GM19238 (cell line): ENCODE results near the gene DGKK.

Experiments used
- DNase-seq: peaks from one replicate; pipeline ENCODE4 v3.0.0; 2011; ENCODE audit warnings: low spot score; ENCODE audit not compliant: insufficient read length

Gene DGKK

DNA sequence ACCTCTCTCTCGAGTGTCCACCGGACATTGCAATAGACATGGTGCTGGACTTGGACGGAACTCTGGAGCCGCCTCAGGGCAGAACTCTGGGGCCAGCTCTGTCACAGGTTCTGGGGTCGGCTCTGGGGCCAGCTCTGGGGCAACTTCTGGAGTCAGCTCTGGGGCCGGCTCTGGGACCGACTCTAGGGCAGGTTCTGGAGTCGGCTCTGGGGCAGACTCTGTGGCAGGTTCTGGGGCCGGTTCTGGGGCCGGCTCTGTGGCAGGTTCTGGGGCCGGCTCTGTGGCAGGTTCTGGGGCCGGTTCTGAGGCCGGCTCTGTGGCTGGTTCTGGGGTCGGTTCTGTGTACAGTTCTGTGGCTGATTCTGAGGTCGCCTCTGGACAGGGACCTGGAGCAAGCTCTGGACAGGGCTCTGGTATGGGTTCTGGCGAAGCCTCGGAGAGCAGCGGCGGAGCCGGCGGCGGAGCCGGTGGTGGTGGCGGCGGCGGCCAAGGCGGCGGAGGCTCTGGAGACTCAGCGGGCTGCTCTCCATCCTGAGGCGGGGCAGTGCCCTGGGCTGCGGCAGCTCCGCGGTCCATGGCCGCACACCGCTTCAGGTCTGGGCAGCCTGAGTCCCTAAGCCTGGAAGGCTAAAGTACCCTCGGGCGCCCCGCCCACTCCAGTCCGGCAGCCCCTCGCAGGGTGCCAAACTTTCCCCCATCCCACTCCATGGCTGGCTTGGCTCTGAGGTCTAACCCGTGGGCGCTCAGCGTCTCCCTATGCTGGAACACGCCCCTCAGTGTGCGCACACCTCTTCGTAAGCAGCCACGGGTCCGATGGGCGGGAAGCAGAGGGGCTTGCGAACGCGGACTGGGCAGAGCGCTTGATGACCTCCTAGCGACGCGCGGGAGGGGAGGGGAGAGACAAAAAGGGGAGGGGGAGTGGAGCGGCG, at the start of gene DGKK:
DGKK (minus strand) TSS at position 723 of the 929 bp plus-strand sequence; CDS start at position 576, 147 bp downstream.
- DNase-seq, result no peak

GRCh38 chrX:50514811-50515210, 44.2 kb upstream of the DGKK start:
- DNase-seq, result no peak

GRCh38 chrX:50497114-50497513, 26.5 kb upstream of the DGKK start:
- no peak for DNase-seq

DNA sequence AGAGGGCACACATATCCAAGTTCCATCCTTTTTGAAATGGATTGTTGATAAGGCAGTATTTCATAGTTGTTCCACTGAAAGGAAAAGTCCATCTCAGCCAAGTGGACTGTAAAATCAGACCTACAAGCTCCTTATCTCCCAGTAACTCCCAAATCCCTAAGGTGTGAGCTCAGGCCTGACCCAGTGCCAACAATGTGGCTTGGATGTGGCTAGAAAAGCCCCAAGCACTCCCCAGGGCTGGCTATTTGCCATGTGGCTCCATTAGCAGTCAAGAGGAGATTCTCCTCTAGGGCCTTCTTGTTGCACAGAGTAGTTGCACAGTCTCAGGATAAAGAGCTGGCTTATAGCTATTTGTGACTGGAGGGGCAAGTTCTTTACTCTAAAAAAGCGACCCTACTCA, 25.0 kb upstream of the DGKK start:
- no peak for DNase-seq

DNA sequence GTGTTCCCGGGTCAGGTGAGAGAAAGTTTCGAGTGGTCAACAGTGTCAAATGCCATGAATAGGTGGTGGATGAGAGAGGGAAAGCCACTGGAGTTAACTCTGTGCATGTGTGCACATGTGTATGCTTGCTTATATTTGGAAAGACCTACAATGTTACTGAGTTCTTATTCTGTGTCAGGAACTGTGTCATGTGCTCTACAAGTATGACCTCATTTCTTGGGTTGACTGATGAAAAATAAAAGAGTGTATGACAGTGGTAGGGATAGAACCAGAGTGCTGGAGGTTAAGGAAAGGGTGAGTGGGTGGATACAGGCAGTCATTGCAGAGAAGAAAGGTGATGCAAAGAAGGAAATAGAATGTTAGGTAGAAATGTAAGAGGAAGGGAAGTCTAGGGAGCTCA, 22.1 kb upstream of the DGKK start:
- DNase-seq, result no peak

DNA sequence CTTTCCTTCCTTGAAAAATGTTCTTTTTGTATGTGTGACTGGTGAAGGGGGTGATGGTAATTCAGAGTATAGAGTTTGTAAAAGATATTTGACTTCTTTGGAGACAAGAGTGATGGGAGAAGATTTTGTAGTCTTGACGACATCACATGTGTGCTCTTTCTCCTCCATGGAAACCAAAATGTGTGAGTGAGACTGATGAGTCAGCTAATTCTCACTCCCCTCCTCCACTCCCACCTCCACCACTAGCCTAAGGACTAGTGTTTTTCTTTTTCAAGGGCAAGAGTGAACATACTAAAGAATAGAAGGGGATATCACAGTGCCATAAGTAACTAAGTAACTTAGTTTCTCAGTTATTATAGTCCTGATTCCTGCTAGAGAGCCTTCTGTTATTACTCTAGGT, 14.0 kb upstream of the DGKK start:
- no peak for DNase-seq

DNA sequence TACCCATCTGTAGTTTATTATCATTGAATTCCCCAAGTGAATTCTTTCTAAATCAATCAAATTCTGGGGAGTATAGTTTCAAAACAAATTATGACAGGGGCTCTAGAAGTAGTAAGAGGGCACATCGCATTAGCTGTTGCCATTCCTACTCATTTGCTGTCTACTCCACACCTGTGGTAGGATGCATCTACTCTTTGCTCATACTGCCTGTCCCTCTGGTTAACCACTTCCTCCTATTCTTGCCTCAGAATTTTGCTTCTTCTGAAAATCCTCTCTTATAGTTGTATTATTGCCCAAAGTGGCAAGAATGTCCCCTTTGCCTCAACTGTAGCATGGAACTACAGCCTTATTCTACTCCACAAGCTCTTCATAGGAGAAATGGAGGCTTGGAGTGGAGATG, 12.7 kb upstream of the DGKK start:
- DNase-seq, result no peak

GRCh38 chrX:50475208-50475607, 4.6 kb upstream of the DGKK start:
- no peak for DNase-seq

DNA sequence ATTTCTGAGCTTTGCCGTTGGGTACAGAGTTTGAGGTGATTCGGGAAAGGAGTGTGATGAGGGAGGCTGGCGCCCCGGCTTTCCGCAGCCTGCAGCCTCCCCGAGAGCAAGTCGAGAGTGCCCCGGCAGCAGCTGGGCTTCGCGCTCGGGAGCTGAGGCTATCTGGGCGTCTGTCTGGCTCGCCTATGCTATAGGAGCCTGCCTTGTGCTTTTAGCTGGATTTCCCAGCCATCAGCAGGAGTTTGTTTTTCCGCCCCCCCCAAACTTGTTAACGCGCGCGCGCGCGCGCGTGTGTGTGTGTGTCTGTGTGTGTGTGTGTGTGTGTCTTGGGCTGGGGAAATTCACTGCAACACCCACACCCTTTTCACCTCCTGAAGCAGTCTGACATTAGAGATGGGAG, 765 bp upstream of the DGKK start:
- DNase-seq, result no peak

GRCh38 chrX:50469206-50469605, 1.4 kb downstream of the DGKK start:
- DNase-seq, result no peak

GRCh38 chrX:50459615-50460014, 11.0 kb downstream of the DGKK start:
- DNase-seq, result no peak

- no peak for DNase-seq
Measured at GRCh38 chrX:50458483-50458882, 12.1 kb downstream of the DGKK start.

- DNase-seq, result no peak
Measured at GRCh38 chrX:50456712-50457484, 13.7 kb downstream of the DGKK start.

DNA sequence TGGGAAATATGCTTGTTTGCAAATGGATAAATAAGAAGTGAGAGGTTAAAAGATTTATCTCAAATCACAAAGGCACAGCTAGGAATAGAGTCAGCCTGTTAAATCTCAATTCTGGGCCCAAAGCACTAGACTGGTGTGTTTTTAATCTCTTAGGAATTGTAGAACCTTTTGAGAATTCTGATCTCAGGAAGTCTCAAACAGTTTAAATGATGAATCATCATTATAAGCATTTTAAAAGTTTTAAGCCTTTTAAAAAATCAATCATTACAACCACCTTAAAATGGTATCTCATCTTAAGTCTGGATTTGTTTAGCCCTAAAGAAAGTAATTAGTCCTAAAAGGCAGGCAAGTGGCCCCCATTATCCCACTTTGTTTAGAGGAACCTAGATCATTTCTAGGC, 17.8 kb downstream of the DGKK start:
- no peak for DNase-seq

DNA sequence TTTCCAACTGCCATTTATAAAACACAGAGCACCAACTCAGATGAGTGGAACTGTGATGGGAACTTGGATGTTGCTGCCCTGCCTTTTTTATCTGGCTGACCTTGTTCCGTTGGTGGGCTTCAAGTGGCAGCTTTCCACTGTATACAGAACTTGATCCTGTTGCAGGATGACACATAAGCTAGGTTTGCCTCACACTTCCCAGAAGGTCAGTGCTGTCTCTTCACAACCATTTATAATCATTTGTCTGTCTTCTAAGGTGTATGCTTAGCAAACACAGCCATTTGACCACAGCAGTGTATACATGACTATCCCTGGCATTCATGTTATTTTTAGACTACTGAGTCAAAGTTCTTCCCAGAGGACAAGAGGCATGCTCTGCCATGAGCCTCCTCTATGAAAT, 20.3 kb downstream of the DGKK start:
- no peak for DNase-seq

DNA sequence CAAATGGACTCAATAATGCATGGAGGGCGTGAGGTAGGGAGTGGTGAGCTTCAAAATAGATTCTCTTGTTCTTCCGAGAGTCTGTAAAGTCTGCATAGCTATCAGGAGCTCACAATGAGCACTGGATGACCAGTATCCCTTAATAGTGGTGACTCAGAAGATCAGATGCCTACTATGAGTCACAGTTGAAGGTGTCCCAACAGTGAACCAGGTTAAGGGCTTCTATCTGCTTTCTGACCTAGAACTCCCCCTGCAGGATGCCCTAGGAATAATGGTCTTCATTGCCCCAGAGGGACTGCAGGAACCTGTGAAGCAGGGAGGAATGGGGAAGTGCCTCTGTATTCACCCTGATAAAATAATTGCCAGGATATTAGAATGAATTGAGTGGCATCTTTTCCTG, 22.1 kb downstream of the DGKK start:
- DNase-seq, result no peak

- DNase-seq, result no peak
Measured at GRCh38 chrX:50447535-50447934, 23.1 kb downstream of the DGKK start.

- DNase-seq, result no peak
Measured at GRCh38 chrX:50442426-50443116, 28.1 kb downstream of the DGKK start.

DNA sequence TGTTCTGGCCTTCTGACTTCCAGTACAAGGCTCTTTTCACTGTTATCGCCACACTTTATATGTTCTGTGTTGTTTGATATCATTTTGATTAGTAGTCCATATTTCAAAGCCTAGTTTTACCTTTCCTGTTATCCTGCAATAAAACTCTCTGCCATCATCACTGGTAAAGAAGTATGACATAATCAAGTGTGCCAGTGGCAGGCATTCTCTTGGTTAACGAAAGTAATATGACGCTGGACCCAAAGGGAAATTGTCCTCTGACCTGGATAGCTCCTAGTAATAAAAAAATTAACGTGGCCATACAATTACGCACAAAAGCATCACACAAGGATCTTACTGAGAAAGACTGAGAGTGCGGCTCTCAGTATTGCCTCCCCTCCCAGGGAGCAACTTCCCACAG, 33.8 kb downstream of the DGKK start:
- no peak for DNase-seq

DNA sequence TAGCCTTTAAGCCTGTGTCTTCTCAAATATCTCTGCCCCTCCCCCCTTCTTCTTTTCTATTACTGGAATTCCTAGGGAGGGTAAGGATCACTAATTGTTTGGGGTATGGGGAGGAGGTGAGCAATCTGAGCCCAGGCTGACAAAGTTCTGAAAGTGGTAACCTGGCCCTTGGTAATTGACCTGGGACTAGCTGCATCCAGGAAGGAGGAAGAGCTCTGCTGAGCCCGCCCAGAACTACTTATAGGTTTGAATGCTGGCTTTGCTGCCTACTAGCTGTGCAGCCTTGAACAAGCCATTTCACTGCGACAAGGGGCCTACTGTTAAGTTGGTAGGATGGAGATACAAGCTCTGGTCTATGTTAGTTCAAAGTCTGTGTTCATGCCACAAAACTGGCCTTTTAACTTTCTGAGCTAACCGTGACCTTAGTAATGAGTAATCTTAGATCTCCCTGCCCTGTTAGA, 37.8 kb downstream of the DGKK start:
- no peak for DNase-seq

GRCh38 chrX:50431623-50432022, 39.0 kb downstream of the DGKK start:
- DNase-seq, result no peak
